ENCODE data around the gene CENPE. TPM values are rescaled to one million over a fixed set of nuclear protein-coding genes. Genes with fewer than 3 reads are reported as not detected.
"Not testable (repeated sequence)": the region's sequence is repeated elsewhere in the genome, so short reads cannot be mapped to it uniquely, and the experiment has no call there.

Gene CENPE
- total and polyA plus RNA-seq, 2 of the 8 experiments (the other 6 are each of a cell fraction or from before 2014, with no cell fraction given) = 2.1 to 49.0 TPM

- H3K14ac ChIP-seq (ENCODE audit: insufficient read length); H2BK12ac ChIP-seq (ENCODE audit: low read depth, low read length); H2BK5ac ChIP-seq (ENCODE audit: low read depth, low read length); H3K79me1 ChIP-seq (ENCODE audit: low read depth, low read length); DNase-seq (ENCODE audit: low read depth in 1 of 2, low spot score in 2 of 2); H3K27ac ChIP-seq (ENCODE audit: low read depth, low read length); CTCF ChIA-PET (ENCODE audit: partially characterized antibody); H3K27me3 ChIP-seq (replicated peaks in 1 of 4; ENCODE audit: control insufficient read depth in 3 of 4, extremely low read depth in 1 of 4, insufficient read depth in 3 of 4, low read length in 3 of 4); H3K79me2 ChIP-seq (ENCODE audit: control insufficient read depth in 1 of 2, insufficient read depth in 2 of 2, low read length in 2 of 2); H4K8ac ChIP-seq (ENCODE audit: extremely low read depth, insufficient read depth, low read length); H3K23ac ChIP-seq (ENCODE audit: insufficient read length); H4K91ac ChIP-seq (replicated peaks; ENCODE audit: insufficient read length, low read length); H3K4me1 ChIP-seq (replicated peaks in 1 of 4; ENCODE audit: control insufficient read depth in 3 of 4, insufficient read depth in 4 of 4, low read length in 3 of 4); H2BK15ac ChIP-seq (ENCODE audit: low read length); H3K36me3 ChIP-seq (ENCODE audit: control insufficient read depth in 2 of 4, insufficient read depth in 4 of 4, low read length in 3 of 4); H2AK5ac ChIP-seq (ENCODE audit: low read depth, low read length); H3K4me3 ChIP-seq (ENCODE audit: extremely low read depth in 1 of 4, insufficient read depth in 2 of 4, low read depth in 3 of 4, low read length in 4 of 4); FAIRE-seq; H3K56ac ChIP-seq (replicated peaks; ENCODE audit: insufficient read length, low read depth, low read length); H3K9me3 ChIP-seq (ENCODE audit: insufficient read depth in 2 of 2, low read depth in 1 of 2, low read length in 1 of 2); H3K23me2 ChIP-seq (ENCODE audit: low read depth, low read length); POLR2A ChIA-PET (ENCODE audit: partially characterized antibody); H3K4me2 ChIP-seq (ENCODE audit: insufficient read depth in 1 of 2, low read depth in 2 of 2, low read length in 2 of 2); H3K9ac ChIP-seq (replicated peaks in 1 of 4; ENCODE audit: extremely low read depth in 1 of 4, low read depth in 3 of 4, low read length in 3 of 4); H2AFZ ChIP-seq (ENCODE audit: low read length); H2BK120ac ChIP-seq (replicated peaks; ENCODE audit: low read depth, low read length); H3K4ac ChIP-seq (replicated peaks; ENCODE audit: insufficient read length, low read depth, low read length); H2BK20ac ChIP-seq (ENCODE audit: low read length); H4K20me1 ChIP-seq (replicated peaks in 1 of 2; ENCODE audit: control insufficient read depth in 1 of 2, insufficient read depth in 2 of 2, low read length in 2 of 2); H4K5ac ChIP-seq (ENCODE audit: insufficient read length, low read depth, low read length); H3K18ac ChIP-seq (ENCODE audit: extremely low read depth, low read length): not testable (repeated sequence)
- WGBS, 2 experiments (ENCODE audit: extremely low coverage in 1 of 2, insufficient coverage in 1 of 2, insufficient read length in 1 of 2, insufficient replicate concordance in 2 of 2, low coverage in 1 of 2, low lambda C conversion rate in 2 of 2, missing lambda C conversion rate in 1 of 2) = 90% methylated on average over 3 of the region's 3 CpGs; no CpG with 5 or more reads in 1 of the 2 experiments
These were observed 32.8 kb upstream of the CENPE start for GRCh38 chr4:103230938-103231337.

- H3K23me2 ChIP-seq (ENCODE audit: low read depth, low read length); H2BK120ac ChIP-seq (replicated peaks; ENCODE audit: low read depth, low read length); H3K79me2 ChIP-seq (ENCODE audit: control insufficient read depth in 1 of 2, insufficient read depth in 2 of 2, low read length in 2 of 2); H4K5ac ChIP-seq (ENCODE audit: insufficient read length, low read depth, low read length); H3K27ac ChIP-seq (ENCODE audit: low read depth, low read length); H3K9me3 ChIP-seq (ENCODE audit: insufficient read depth in 2 of 2, low read depth in 1 of 2, low read length in 1 of 2); H3K23ac ChIP-seq (ENCODE audit: insufficient read length); H3K18ac ChIP-seq (ENCODE audit: extremely low read depth, low read length); H4K20me1 ChIP-seq (replicated peaks in 1 of 2; ENCODE audit: control insufficient read depth in 1 of 2, insufficient read depth in 2 of 2, low read length in 2 of 2); H3K56ac ChIP-seq (replicated peaks; ENCODE audit: insufficient read length, low read depth, low read length); H3K14ac ChIP-seq (ENCODE audit: insufficient read length); H3K4me2 ChIP-seq (ENCODE audit: insufficient read depth in 1 of 2, low read depth in 2 of 2, low read length in 2 of 2); H2AFZ ChIP-seq (ENCODE audit: low read length); H3K4me1 ChIP-seq (replicated peaks in 1 of 4; ENCODE audit: control insufficient read depth in 3 of 4, insufficient read depth in 4 of 4, low read length in 3 of 4); POLR2A ChIA-PET (ENCODE audit: partially characterized antibody); H2AK5ac ChIP-seq (ENCODE audit: low read depth, low read length); CTCF ChIA-PET (ENCODE audit: partially characterized antibody); H4K8ac ChIP-seq (ENCODE audit: extremely low read depth, insufficient read depth, low read length); H3K4me3 ChIP-seq (ENCODE audit: extremely low read depth in 1 of 4, insufficient read depth in 2 of 4, low read depth in 3 of 4, low read length in 4 of 4); H2BK5ac ChIP-seq (ENCODE audit: low read depth, low read length); H3K27me3 ChIP-seq (replicated peaks in 1 of 4; ENCODE audit: control insufficient read depth in 3 of 4, extremely low read depth in 1 of 4, insufficient read depth in 3 of 4, low read length in 3 of 4); H3K79me1 ChIP-seq (ENCODE audit: low read depth, low read length); H4K91ac ChIP-seq (replicated peaks; ENCODE audit: insufficient read length, low read length); H3K4ac ChIP-seq (replicated peaks; ENCODE audit: insufficient read length, low read depth, low read length); H2BK15ac ChIP-seq (ENCODE audit: low read length); H2BK20ac ChIP-seq (ENCODE audit: low read length); H3K9ac ChIP-seq (replicated peaks in 1 of 4; ENCODE audit: extremely low read depth in 1 of 4, low read depth in 3 of 4, low read length in 3 of 4); DNase-seq (ENCODE audit: low read depth in 1 of 2, low spot score in 2 of 2); H3K36me3 ChIP-seq (ENCODE audit: control insufficient read depth in 2 of 4, insufficient read depth in 4 of 4, low read length in 3 of 4); FAIRE-seq; H2BK12ac ChIP-seq (ENCODE audit: low read depth, low read length): not testable (repeated sequence)
- 81% methylated on average over 4 of the region's 4 CpGs; no CpG with 5 or more reads in 1 of the 2 experiments for WGBS, 2 experiments (ENCODE audit: extremely low coverage in 1 of 2, insufficient coverage in 1 of 2, insufficient read length in 1 of 2, insufficient replicate concordance in 2 of 2, low coverage in 1 of 2, low lambda C conversion rate in 2 of 2, missing lambda C conversion rate in 1 of 2)
These were observed 25.4 kb upstream of the CENPE start for GRCh38 chr4:103223556-103223955.

All from H1 (cell line).